GM21526 (cell line): ENCODE results near the gene ADH1B.
"Not testable (repeated sequence)": the region's sequence is repeated elsewhere in the genome, so short reads cannot be mapped to it uniquely, and the experiment has no call there.

Experiments
- ATAC-seq: cut with Tn5 transposase; IDR thresholded peaks from one replicate; pipeline ENCODE4 v1.9.1; 2021; ENCODE audit warnings: moderate library complexity; ENCODE audit not compliant: unreplicated experiment, low FRiP score

Gene ADH1B

DNA sequence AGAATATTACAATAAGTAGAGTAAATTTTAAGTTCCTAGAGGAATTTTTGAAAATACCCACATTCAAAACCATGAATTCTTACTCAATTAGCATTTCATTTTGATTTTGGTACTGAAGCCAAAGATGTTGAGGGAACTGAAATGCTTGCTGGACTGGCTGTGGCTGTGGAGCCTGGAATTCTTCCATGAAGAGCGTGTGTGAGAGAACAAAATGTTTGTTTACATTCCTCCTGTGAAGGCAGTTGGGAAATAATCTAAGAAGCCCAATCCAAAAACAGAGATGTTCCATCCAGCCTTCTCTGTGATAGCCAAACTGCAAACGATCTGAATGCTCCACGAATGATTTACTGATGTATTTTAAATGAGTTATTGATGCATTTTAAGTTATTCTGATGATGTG lies 3.8 kb upstream of the ADH1B start:
- ATAC-seq: no peak

DNA sequence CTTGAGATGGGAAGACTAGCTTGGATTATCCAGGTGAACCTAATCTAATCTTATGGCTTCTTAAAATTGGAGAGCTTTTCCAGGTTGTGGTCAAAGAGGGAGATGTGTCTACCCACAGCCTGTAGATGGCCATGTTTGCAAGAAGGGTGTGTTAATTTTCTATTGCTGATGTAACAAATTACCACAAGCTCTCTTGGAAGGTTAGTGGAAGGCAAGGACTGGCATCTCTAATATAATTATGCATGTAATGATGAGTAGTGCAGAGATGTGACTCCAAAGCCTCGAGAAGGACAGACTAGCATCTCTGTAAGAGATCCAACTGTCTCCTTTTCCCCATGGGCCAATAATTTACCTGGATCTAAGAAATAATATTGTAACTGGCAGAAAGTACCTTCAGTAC lies 3.2 kb upstream of the ADH1B start:
- no peak for ATAC-seq

DNA sequence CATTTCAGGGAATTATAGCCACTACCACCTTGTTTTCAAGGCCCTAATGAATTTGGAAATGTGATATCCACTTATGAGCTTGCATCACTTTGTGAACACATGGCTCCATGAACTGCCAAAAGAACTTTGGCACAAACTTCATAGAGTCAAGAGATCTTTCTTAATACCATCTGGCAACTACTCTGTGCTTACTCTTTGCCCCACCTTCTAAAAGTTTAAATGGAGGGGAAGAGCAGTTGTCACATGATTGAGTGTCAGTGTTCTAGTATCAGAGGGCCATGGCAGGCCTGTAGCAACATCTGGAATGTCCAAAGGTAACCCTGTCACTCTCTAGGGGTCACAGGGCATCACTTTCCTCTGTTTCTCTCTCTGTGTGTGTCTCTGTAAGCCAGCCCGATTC lies 2.6 kb upstream of the ADH1B start:
- no peak for ATAC-seq

DNA sequence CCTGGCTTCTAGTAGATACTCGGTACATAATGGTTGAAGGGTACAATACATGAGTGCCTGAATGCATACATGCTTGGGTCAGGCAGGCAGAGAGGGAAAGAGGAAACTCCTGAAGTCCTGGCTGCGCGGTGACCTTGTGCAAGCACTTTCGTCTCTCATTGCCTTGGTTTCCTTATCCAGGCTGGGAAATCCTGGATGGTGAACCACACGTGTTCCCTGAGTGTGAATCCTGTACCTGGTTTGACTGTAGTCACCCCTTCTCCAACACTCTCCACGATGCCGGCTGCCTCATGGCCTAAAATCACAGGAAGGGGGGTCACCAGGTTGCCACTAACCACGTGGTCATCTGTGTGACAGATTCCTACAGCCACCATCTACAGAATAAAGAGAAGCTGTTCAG lies 3.4 kb downstream of the ADH1B start:
- not testable (repeated sequence) for ATAC-seq

DNA sequence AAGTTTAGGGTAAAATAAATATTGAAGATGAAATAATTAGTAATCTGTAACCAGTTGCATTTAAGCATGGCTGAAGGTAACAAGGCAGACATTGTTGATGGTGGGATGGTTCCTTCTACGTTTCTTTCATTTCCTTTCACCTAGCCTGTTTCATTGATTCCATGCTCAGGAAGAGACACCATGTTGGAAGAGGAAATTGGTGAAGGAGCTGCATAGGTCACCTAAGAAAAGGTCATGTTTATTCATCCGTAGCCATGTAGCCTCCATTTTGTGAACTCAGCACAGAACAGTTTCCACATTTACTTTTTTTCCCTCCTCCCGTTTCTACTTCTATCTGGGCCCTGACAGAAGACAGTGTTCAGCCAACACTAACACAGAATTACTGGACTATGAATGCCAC lies 3.8 kb downstream of the ADH1B start:
- ATAC-seq: no peak

DNA sequence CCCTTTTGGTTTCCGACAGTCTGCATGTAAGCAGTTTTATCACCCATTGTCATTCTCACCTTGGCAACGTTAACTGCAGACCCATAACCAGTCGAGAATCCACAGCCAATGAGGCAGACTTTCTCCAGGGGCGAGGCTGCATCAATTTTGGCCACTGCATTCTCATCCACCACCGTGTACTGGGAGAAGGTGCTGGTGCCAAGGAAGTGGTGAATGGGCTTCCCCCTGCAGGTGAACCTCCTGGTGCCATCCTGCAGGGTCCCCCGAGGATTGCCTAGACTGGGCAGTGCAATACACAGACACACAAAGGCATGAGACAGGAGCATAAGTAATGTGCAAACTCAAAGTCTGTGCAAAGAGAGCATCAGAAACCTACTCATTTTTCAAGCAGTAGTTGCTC lies 5.4 kb downstream of the ADH1B start:
- no peak for ATAC-seq

DNA sequence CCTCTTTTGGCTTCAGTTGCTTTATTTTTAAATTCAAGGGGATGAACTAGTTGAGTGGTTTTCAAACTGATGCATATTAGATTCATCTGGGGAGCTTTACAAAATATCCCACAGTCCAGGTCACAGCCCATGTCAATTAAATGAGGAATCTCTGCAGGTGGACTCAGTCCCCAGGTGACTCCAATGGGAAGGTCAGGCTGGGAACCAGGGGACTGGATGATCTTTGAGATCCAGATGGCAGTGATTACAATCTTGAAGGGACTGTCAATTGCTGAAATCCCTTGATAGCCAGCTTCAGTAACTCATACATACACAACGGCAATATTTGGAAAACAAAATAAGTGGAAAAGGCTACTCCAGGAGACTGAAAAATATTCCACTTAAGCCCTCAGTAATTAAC lies 7.0 kb downstream of the ADH1B start:
- ATAC-seq: no peak

DNA sequence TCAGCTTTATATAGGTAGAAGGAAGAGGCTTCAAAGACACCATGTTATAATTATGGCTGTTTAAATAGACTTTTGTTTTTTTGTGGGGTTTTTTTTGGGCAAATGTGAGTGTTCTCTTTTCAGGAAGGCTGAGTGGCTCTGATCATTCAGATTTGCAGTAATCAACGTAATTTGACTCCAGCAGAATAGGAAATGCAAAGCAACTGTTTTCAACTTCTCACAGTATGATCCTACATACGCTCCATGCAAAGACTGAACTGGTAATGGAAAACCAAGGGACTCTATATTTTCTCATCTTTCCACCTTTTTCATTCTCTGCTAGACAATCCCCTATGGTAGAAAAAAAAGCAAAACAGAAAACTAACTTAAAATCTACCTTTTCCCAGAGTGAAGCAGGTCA lies 10.8 kb downstream of the ADH1B start:
- no peak for ATAC-seq

DNA sequence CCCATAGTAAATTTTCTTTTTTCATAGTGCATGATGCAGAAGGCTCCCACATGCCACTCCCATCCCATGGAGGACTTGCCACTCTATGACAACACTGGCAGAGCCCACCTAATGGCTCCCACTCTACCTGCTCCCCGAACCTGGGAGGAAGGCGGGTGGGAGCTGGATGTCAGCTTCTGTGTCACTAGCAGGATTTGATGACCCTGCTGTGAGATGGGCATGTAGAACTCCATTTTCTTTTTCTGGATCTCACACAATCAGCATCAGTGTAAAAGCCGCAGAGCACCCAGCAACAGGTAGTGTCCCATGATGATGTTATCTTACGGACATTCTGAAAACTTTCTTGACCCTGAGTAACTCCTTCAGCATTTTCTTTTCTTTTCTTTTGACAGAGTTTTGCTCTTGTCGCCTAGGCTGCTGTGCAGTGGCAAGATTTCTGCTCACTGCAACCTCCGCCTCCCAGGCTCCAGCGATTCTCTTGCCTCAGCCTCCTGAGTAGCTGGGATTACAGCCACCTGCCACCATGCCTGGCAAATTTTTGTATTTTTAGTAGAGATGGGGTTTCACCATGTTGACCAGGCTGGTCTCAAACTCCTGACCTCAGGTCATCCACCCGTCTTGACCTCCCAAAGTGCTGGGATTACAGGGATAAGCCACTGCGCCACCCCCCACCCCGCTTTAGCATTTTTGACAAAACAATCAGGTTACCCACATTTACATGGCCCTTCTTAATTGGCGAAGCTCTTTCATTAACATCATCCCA lies 15.4 kb downstream of the ADH1B start:
- ATAC-seq: no peak

- ATAC-seq: no peak
Observed at GRCh38 chr4:99301376-99302164, 19.6 kb downstream of the ADH1B start.

GRCh38 chr4:99300934-99301333 lies 20.3 kb downstream of the ADH1B start:
- ATAC-seq: no peak

- ATAC-seq: no peak
Observed at GRCh38 chr4:99293357-99293756, 27.8 kb downstream of the ADH1B start.

- ATAC-seq: no peak
Observed at GRCh38 chr4:99290848-99291786, 30.1 kb downstream of the ADH1B start, which contains the start of gene ADH1A. Gene ADH1A (minus strand): TSS chr4:99290985. CDS start chr4:99290914, 71 bp downstream.

- no peak for ATAC-seq
Observed at GRCh38 chr4:99285387-99285786, 35.8 kb downstream of the ADH1B start.

DNA sequence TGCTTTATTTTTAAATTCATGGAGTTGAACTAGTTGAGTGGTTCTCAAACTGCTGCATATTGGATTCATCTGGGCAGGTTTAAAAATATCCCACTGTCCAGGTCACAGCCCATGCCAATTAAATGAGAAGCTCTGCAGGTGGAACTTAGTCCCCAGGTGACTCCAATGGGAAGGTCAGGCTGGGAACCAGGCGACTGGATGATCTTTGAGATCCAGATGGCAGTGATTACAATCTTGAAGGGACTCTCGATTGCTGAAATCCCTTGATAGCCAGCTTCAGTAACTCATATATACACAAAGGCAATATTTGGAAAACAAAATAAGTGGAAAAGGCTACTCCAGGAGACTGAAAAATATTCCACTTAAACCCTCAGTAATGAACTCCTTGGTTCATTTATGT lies 38.5 kb downstream of the ADH1B start:
- ATAC-seq: no peak

DNA sequence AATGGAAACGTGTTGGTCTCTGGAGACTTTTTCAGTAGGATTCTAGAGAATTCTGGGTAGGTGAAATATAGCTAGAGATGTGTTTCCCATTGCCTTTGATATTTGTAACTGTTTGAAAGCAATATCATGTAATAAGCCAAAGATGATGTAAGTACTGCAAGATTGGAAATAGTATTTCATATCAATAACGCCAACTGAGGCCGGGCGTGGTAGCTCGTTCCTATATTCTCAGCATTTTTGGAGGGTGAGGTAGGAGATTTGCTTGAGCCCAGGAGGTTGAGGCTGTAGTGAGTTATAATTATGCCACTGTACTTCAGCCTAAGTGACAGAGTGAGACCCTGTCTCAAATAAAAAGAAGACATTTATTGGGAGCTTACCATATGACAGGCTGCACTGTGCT lies 39.9 kb downstream of the ADH1B start:
- no peak for ATAC-seq

DNA sequence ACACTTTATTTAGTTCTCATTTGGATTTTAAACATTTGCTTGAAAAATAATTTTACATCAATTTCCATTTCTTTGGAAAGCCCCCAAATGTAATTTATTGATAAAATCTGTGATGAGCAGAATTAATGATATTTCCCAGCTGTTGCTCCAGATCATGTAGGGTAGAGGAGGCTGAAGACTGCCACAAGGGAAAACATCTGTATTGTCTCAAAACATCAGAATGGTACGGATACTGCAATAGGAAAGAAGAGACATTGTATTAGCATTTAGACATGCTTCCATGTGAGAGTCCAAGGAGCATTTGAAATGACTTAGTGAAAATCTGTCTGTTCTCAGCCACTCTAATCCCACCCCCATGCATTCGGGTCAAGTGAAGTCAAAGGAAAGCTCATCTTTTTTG lies 44.8 kb downstream of the ADH1B start:
- no peak for ATAC-seq

DNA sequence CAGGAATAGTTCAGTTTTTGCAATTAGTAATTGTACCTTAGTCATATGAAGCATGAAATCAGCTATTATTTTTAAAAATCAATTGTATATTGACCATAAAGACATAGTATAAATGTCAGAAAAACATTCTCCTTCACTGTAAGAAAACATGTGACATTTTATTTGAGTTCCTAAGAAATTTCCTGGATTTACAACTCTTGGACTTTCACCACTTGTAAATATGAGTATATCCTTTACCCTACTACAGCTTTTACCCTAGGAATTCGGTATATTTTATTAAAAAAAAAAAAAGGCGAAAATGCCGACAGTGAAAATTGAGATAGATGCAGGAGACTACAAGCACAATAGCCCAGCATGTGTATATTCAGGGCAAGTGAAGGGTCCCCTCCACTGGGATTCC lies 45.3 kb downstream of the ADH1B start:
- ATAC-seq: no peak

- ATAC-seq: no peak
Observed at GRCh38 chr4:99275050-99275449, 46.2 kb downstream of the ADH1B start.

- no peak for ATAC-seq
Observed at GRCh38 chr4:99273704-99274103, 47.5 kb downstream of the ADH1B start.

- no peak for ATAC-seq
Observed at GRCh38 chr4:99264927-99265326, 56.3 kb downstream of the ADH1B start.
